Amniotic stem cell (primary cell): ENCODE measurements around the gene MESP2.

Source experiments
- DNase-seq: peaks from one replicate; lab custom pipeline; 2025; lab: John Stamatoyannopoulos, UW

Gene MESP2

GRCh38 chr15:89755701-89756100 lies 20.4 kb upstream of the MESP2 start:
- no peak for DNase-seq

GRCh38 chr15:89756897-89757296 lies 19.2 kb upstream of the MESP2 start:
- DNase-seq: no peak

- no peak for DNase-seq
Observed at GRCh38 chr15:89758283-89758682, 17.8 kb upstream of the MESP2 start.

GRCh38 chr15:89758981-89759380 lies 17.2 kb upstream of the MESP2 start:
- no peak for DNase-seq

- no peak for DNase-seq
Observed at GRCh38 chr15:89759835-89760234, 16.3 kb upstream of the MESP2 start.

- DNase-seq: no peak
Observed at GRCh38 chr15:89760303-89761008, 15.7 kb upstream of the MESP2 start.

GRCh38 chr15:89761009-89761831 lies 14.9 kb upstream of the MESP2 start:
- DNase-seq: no peak

- no peak for DNase-seq
Observed at GRCh38 chr15:89761929-89762328, 14.2 kb upstream of the MESP2 start.

- DNase-seq: no peak
Observed at GRCh38 chr15:89765694-89766093, 10.4 kb upstream of the MESP2 start.

GRCh38 chr15:89766357-89767311 lies 9.5 kb upstream of the MESP2 start:
- DNase-seq: no peak

- no peak for DNase-seq
Observed at GRCh38 chr15:89767411-89767915, 8.7 kb upstream of the MESP2 start.

GRCh38 chr15:89768071-89768500 lies 8.0 kb upstream of the MESP2 start:
- no peak for DNase-seq

- no peak for DNase-seq
Observed at GRCh38 chr15:89769366-89769765, 6.8 kb upstream of the MESP2 start.

GRCh38 chr15:89770041-89770440 lies 6.1 kb upstream of the MESP2 start:
- DNase-seq: no peak

GRCh38 chr15:89772932-89773583 lies 3.1 kb upstream of the MESP2 start:
- DNase-seq: no peak

GRCh38 chr15:89774492-89774891 lies 1.6 kb upstream of the MESP2 start:
- no peak for DNase-seq

GRCh38 chr15:89775815-89776214 lies 317 bp upstream of the MESP2 start:
- DNase-seq: no peak

- DNase-seq: no peak
Observed at GRCh38 chr15:89777073-89777751, 1.1 kb downstream of the MESP2 start.

- DNase-seq: no peak
Observed at GRCh38 chr15:89777782-89778380, 1.7 kb downstream of the MESP2 start.

GRCh38 chr15:89778861-89779260 lies 2.7 kb downstream of the MESP2 start:
- DNase-seq: no peak

- no peak for DNase-seq
Observed at GRCh38 chr15:89780601-89781000, 4.5 kb downstream of the MESP2 start.
